NAMALWA (cell line): ENCODE measurements around the gene LHX3.

Experiments
- DNase-seq: peaks from one replicate; pipeline ENCODE4 v3.0.0-alpha.2; 2015; ENCODE audit warnings: low spot score

Gene LHX3

DNA sequence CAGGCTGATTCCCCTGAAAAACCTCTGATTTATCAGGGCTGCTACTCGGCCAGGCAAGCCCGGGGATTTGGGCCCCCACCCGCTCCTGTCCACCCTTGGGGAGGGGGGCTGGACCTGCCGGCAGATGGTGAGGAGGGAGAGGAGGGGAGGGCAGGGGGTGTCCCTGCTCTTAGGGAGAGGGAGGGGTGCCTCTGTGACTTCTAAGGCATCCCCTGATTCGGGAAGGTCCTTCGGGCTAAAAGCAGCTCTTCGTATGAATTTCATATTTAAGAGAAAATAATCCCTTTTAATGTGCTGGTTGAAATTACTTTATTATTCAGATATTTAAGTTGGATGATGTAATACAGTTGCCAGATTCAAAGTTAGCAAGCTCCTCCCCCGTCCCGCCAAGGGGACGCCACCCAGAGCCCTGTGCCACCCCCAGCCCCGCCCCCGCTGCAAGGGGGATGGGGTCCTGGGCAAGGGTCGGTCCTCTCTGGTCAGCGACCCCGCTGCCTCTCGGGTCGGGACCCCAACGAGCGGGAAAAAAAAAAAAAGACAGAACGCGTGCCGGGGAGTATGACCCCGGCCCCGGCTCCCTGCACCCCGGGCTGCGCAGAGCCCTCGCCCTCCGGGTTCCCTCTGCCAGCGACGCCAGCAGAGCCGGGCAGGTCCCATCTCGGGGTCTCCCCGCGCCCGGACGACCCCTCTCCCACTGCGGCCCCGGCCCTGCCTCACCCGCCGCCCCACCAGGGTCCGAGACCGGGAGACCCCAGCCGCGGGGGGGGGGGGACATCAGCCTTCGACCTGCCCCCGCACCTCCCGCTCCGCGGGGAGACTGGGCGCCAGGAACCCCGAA lies 12.4 kb downstream of the LHX3 start:
- DNase-seq, result no peak

DNA sequence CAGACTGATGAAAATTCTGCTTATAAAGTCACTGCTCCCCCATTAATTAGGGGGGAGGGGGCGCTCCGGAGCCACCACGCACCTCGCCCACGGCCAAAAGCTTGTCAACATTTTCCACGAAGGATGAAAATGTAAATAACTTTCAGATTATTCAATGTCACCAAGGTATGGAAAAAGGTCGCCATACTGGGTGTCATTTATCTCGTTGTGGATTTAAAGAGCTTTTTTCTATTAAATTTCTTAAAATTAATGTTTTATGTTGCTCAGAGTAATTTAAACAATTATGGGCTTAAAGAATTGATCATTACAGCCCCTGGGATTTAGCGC lies 13.0 kb downstream of the LHX3 start:
- no peak for DNase-seq

DNA sequence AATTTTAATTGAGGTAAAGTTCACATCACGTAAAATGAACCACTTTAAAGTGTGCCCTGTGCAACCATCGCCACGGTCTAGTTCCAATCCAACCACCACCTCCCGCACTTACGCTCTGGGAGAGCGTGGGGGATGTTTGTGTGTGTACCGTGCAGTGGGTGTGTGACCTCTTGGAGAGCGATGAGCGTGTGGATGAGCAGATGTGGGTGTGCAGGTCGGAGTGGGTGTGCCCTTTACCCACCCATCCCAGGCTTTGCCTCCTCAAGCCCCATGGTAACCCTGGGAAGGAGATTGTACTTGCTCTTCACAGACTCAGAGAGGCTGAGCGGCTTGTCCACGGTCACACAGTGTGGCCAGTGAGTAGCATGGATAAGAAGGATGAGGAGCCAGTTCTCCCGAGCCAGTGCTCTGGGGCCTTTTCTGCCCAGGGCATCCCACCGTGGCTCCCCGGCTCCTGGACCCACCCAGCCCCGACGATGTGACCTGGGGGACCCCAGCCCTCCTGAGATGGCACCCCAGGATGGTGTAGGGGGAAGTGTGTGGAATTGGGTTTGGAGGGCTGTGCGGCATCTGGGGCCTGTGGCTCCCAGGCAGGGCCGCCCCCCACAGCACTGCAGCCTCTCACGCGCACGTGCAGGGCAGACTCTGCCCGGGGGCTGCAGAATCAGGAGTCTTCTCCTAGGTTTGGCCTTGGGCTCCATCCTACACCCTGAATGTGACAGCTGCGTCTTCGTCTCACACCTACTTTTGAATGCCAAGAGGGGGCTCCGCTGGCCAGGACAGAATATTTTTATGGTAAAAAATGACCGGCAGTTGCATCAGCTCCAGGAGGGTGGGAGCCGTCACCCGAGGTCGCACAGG lies 13.6 kb downstream of the LHX3 start:
- DNase-seq, result no peak

DNA sequence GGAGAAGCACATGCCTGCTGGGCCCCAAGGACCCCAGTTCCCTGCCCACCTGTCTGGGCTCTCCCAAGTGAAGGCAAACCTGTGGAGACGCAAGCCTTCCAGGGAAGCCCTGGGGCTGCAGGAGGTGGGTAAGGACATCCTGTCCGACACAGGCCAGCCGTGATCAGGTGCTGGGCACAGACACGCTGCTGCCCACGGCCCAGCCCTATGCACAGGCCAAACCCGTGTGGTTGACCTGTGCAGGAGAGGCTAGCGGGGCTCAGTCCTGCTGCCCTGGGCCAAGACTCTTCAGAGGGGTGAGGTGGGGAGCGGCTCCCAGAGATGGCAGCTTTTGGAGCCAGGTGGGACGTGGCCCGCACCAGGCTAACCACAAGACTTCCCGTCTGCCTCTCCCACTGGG lies 14.3 kb downstream of the LHX3 start:
- no peak for DNase-seq

DNA sequence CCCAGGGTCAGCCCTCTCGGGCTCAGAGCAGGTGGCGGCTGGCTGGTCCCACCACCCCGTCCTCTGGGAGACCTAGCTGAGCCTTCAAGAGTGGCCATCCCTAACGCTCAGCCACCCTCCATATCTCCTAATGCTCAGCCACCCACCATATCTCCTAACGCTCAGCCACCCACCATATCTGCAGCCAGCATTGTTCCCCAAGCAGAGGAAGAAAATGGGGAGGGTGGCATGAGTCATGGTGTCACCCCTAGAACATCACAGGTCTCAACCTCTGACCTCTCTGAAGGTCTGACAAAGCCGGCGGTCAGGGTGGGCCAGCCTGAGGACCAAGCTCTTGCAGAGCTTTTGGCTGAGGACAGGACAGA lies 14.7 kb downstream of the LHX3 start:
- DNase-seq, result no peak

DNA sequence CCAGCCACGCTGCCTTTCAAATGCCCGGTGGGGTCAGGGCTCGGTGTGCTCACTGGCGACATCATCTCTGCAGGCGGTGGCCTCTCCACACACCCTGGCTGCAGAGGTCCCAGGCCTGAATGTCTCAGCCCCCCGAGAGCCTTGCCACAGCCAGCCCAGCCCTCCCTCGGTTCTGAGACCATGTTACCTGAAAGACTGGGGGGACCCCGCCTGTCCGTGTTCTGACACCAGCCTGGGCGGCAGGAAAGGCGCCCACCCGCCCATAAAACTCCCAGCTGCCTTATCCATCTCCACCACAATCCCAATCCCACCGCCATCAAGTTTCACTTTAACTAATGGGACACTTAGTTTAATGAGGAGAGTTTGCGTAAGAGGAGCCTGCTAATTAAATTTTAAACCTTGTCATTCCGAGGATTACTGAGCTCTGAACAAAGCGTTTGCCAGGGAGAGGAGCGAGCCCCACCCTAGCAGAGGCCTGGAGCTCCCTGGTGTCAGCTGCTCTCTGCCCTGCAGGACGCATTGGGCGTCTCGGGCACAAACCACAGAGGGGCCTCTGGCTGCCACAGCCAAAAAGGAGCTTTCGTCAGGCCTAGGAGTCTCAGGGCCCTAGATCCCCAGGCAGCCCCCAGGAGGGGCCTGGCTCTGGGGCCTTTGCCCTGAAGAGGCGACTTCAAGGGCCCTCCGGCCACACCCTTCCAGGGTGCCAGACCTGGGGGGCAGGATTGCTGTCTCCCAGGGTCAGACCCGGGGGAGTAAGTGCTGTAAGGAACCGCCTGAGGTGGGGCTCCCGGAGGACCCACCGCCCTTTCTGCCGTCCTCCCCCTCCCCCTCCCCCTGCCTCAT lies 15.3 kb downstream of the LHX3 start:
- DNase-seq, result no peak

DNA sequence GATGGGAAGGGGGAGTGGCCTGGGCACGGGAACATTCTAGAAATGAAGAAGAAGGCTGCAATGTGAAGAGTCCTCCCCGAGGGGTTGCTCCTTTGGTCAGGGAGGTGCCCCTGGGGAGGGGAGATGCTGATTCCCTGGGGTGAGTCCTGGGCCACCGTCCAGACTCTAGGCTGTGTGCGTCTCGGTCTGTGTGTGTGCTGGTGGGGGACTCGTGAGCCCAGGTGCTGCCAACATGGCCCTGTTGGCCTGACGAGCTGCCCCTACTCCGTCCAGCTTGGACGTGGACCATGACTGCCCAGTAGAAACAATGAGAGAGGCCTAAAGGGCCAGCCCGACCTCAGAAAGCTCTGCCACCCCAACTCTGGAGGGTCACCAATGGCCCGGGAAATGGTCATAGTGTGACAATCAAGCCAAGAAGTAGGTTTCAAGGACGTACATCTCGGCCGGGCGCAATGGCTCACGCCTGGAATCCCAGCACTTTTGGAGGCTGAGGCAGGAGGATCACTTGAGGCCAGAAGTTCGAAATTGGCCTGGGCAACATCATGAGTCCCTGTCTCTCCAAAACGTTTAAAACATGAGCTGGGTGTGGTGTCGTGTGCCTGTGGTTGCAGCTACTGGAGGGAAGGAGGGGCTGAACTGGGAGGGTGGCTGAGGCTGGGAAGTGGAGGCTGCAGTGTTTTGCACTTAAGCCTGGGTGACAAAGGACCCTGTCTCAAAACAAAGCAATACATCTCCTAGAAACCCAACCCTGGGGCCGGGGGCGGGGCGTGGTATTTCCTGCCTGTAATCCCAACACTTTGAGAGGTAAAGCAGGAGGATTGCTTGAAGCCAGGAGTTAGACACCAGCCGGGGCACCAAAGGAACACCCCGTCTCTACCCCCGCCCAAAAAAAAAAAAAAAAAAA lies 17.0 kb downstream of the LHX3 start:
- DNase-seq, result no peak

DNA sequence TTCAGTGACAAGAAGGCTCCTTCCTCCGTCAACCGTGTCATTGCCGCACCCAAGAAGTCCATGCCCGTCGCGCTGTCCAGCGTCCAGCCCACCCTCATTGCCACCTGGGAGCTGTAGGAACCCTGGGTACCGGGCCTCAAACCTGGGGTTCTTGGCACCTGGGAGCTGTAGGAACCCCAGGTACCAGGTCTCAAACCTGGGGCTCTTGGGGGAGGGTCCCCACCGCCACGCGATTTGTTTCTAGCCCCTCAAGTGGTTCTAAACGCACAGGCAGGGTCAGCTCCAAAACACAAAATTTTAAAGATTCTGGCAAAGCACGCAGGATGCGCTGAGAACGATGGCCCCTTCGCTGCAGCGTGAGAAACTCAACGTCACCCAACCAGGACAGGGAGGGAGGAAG lies 17.7 kb downstream of the LHX3 start:
- DNase-seq, result no peak

DNA sequence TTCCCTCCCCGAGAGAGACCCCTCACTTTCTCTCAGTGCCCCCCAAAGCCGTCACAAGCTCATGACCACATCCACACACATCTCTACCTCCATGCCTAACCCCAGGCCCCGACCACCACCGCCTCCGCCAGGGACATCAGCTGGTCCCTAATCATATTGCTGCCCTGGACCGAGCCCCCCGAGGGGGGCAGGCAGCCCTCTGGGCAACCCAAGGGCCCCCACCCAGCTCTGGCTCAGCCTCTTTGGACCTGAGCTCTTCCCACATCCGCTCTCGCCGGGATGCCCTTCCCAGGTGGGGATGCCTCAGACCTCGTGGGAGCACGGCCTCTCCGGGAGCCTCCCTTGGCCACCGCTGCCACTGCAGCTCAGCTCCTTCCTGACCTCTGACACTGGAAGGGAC lies 18.5 kb downstream of the LHX3 start:
- DNase-seq, result no peak

DNA sequence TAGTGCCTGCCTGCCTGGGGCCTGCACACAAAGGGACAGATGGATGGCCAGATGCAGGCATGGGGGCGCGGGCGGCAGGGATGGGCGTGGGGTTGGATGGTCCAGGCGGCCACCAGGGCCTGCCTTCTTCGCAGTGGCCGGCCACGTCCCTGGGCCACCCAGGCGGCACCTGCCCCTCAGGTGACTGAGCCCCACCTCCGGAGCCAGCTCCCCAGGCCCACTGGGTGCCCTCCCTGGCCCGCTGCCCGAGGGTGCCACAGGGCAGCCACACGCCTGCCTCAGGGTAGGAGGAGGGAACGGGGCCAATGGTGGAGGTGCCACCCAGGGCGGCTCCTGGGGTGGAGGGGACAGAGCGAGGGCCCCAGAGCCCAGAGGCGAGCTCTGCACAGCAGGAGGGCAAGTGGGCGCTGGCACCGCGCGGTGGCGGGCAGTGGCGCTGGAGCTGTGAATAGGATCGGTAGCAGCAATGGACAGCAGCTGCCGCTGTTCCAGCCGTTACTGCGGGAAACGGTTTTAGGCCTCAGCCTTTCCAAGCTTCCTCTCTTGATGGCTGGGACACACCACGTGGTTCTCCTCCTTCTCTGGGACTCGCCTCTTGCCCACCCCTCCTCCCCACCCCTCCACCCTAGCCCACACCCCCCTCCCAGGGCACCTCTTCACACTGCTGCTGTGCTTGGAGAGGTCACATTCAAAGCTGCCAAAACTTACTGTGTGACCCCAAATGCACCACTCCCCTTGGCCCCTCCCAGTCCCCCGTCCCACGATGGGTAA lies 19.1 kb downstream of the LHX3 start:
- DNase-seq, result no peak

DNA sequence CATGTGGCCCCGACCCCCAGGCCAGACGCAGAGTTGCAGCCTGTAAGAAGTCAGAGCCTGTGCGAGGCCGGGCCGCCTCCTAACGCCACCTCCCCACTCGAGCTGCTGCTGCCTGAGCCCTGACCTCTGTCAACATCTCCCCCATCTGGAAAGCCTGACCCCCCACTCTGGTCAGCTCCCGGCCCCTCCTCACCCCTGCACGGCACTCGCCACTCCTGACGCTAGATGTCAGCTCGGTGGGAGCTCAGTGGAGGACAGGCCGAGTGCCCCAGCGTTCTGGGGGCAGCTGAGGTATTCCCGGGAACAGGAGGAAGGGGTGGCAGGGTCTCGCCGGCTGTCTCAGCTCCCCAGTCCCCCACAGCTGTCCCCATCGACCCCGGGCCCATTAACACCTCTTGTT lies 19.9 kb downstream of the LHX3 start:
- no peak for DNase-seq

DNA sequence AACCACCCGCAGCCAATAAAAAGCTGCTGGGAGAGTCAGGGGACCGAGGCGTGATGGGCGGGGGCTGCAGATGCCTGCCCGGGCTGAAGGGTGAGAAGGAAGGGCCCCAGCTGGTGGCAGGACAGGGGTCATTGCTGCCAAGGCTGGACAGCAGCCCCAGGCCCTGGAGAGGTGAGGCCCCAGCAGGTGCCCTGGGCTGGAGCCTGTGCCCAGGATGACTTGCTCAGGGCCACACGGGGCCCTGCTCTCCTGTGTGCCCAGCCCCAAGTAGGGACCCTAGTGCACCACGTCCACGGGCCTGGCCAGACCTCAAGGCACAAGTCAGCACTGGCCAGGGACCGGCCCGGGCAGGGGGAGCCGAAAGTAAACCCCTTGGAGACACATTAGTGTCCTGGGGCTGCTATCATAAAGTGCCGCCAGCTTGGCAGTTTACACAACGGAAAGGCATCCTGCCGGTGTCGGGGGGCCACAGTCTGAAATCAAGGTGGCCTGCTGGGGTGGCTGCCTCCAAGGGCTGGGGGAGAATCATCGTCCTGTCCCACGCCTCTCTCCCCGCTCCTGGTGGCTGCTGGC lies 22.0 kb downstream of the LHX3 start:
- DNase-seq, result no peak

DNA sequence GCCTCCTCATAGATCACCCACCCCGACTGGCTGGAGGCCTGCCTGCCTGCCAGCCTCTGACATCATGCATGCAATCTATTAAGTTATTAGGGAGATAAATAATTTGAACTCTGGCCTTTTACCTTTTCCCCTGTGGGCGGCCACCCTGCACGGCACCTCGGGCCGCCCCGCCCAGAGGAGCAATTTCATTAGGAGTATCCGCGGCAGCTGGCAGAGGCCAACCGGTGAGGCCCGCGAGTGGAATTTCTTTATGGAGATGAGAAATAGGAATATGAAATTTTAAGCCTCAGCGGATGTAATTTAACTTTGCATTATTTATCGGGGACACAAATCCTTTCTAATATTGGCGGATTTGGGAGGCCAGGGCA lies 22.5 kb downstream of the LHX3 start:
- no peak for DNase-seq

DNA sequence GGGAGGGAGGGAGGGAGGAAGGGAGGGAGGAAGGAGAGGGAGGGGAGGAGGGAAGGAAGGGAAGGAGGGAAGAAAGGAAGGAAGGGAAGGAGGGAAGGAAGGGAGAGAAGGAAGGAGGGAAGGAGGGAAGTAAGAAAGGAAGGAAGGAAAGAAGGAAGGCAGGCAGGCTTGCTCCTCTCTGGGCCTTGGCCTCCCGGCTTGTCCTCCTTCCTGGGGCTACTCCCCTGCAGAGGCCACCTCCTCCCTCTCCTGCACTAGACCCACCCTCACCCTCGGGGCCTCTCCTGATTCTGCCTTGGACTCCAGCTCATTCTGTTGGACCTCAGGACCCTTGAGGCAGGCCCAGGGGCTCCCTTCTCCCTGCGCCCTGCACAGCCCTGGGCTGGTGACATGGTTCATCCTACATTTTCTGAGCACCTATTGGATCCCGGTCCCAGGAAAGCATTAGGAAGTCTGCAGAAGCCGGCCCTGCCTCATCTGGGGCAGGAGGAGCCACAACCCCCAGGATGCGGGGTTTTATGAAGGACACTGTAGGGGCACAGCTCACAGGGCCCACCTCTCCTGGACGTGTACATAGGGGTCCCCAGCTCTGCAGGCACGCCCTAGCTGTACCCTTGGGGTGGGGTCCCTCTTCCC lies 23.0 kb downstream of the LHX3 start:
- DNase-seq, result no peak

DNA sequence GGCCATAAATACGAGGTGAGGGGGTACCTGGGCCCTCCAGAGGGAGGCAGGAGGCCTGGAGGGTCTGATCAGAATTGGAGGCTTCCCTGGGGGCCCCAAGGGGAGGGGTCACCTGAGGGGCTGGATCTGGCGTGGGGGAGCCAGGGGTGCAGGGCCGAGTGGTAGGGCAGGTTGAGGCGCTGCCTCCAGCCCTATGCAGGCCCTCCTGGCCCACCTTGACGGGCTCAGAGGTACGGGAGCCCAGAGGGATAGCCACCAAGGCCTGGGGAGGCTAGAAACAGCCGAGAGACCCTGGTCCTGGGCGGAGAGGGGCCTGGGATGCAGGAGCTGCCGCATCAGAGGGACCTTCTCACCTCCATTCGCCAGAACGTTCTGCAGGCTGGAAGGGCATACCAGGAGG lies 24.3 kb downstream of the LHX3 start:
- no peak for DNase-seq

DNA sequence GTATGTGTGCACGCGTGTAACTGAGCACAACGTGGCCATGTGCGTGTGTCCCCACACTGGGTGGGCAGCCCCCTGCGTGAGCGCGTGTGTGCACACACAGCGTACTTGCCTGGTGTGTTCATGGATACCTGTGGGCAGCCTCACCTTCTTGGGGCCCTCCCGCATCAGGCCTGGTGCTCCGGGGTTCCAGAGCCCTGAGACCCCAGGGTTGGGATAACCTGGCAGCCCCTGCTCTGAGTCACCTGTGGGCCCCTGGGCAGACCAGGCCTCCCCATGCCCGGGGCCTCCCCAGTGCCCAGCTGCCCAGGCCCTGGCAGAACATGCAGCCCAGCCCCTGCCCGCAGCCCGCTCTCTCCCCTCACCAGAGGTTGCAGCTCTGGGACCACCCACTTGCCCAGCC lies 25.2 kb downstream of the LHX3 start:
- no peak for DNase-seq

DNA sequence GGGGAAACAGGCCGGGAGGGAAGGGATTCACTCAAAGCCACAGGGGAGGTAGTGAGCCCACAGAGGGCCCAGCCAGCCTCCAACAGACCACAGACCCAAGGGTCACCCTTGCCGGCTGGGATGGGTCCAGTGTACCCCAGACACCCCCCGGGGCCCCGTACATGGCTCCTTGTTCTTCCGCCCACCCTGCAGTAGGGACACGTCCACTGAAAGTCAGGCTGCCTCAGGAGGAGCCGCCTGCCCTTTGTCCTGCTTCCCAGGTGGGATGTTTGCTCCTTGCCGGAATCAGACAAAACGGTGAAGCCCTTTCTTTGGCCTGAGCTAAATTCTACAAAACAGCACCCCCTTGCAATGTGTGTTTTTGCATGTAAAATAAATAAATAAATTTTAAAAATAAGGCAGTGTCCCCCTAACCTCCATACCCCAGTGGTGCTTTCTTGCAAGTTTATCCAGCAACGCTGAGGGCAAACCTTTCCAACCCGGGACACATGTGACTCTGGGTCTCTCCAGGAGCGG lies 25.8 kb downstream of the LHX3 start:
- no peak for DNase-seq

DNA sequence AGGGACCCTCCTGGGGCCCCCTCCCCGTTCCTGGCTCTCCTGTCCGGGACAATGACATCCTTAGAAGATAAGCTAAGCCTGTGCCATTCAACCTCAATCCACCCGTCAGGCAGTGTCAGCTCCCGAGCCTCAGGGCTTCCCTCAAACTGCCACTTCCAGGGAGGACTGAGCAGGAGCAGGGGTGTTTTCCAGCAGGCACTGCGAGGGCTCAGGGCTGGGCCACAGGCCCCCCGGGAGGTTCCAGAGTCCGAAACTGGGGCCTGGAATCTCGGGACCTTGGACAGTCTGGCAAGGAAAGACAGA lies 26.2 kb downstream of the LHX3 start:
- no peak for DNase-seq

DNA sequence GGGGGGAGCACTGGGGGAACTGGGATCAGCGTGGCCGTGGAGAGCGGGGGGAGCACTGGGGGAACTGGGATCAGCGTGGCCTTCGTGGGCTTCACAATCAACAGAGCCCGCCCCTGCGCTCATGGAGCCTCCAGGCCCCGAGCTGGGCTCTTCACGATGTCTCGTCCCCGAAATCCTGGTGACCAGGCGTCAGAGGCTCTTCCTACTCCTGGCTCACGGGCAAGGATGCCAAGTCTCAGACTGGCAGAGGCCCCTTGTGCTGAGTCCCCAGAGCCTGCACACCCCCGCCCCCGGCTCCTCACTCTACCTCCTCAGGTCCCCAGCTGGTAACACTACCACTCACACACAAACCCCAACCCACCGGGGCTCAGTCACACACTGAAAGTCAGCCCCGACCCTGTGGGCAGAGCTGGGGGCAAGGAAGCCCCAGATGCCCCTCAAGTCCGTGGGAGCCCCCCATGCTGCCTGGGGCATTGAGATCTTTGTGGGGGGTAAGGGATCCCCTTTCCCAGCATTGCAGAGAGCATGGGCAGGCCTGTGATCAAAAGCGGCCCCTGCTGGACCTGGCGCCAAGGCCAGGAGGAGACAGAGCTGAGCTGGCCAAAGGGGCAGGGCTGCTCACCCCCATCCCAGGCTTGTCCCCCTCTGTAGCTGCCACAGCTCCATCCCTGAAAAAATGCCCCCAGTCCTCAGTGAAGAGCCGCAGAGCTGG lies 26.7 kb downstream of the LHX3 start:
- DNase-seq, result no peak
